ENCODE measurements around the gene MTR.

Gene MTR

DNA sequence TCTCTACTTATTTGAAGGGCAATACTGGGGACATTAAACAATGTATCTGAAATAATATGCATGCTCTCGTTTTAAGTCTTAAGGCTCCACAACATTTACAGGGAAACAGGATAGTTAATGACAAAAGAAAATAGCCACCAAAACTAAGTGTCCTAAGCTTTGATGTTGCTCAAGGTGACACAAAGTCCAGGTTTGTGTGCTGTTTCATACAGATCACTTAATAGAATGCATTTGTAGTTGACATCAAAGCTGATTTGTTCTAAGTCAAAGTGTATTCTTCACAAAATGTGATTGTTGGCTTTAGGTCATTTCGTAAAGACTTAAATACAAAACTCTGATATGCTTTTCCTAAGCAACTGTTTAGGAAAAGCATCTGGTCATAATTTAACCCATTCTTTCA, 37.5 kb upstream of the MTR start:
- H3K4me3 ChIP-seq (ENCODE audit: low read length in 2 of 2) = no peak overlapping the region
- no peaks in the 10 kb centered on the region for H3K27me3 ChIP-seq (ENCODE audit: control insufficient read depth in 2 of 2, insufficient read depth in 2 of 2, low read length in 2 of 2)
- H3K9me3 ChIP-seq (ENCODE audit: control insufficient read depth in 2 of 2, low read length in 2 of 2) = no peaks in the 10 kb centered on the region
- H3K4me1 ChIP-seq (ENCODE audit: control insufficient read depth in 2 of 2, insufficient read depth in 2 of 2, low read length in 2 of 2) = no peaks in the 10 kb centered on the region
- H3K9ac ChIP-seq (ENCODE audit: low read depth in 1 of 2, low read length in 2 of 2) = no peak overlapping the region
- no peak overlapping the region for H3K27ac ChIP-seq (ENCODE audit: low read depth in 2 of 2, low read length in 2 of 2)
- no peaks in the 10 kb centered on the region for H3K36me3 ChIP-seq (ENCODE audit: control insufficient read depth in 2 of 2, insufficient read depth in 2 of 2, low read length in 2 of 2)

GRCh38 chr1:236759252-236759859, 35.7 kb upstream of the MTR start:
- no peak overlapping the region for H3K27ac ChIP-seq (ENCODE audit: low read depth in 2 of 2, low read length in 2 of 2)
- no peaks in the 10 kb centered on the region for H3K36me3 ChIP-seq (ENCODE audit: control insufficient read depth in 2 of 2, insufficient read depth in 2 of 2, low read length in 2 of 2)

DNA sequence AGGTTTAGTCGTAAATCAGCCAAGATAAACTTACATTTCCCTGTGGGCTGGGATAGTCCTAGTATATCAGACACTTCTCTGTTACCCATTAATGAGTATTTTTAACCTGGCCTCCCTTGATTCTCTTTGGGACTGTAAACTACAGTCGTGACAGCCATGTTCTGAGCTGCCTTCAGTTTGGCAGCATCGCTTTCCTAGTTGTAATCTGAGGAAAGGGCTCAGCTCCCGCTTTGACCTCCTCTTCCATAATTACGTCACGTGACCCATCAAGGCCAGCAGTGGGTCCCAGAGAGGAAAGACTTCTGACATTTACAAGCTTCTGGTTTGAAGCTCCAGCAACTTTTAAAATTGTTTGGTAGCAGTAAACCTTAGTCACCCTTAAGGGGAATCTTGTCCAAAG, 34.6 kb upstream of the MTR start:
- Histone ChIP-seq H3K27me3 (ENCODE audit: control insufficient read depth in 2 of 2, insufficient read depth in 2 of 2, low read length in 2 of 2) (no peaks in the 10 kb centered on the region), H3K9ac (ENCODE audit: low read depth in 1 of 2, low read length in 2 of 2) (no peak overlapping the region), H3K36me3 (ENCODE audit: control insufficient read depth in 2 of 2, insufficient read depth in 2 of 2, low read length in 2 of 2) (no peaks in the 10 kb centered on the region), H3K4me1 (ENCODE audit: control insufficient read depth in 2 of 2, insufficient read depth in 2 of 2, low read length in 2 of 2) (no peaks in the 10 kb centered on the region), H3K9me3 (ENCODE audit: control insufficient read depth in 2 of 2, low read length in 2 of 2) (no peaks in the 10 kb centered on the region), H3K4me3 (ENCODE audit: low read length in 2 of 2) (no peak overlapping the region), H3K27ac (ENCODE audit: low read depth in 2 of 2, low read length in 2 of 2) (no peak overlapping the region)

More at GRCh38 chr1:236759252-236759859, 35.7 kb upstream of the MTR start:
- Histone ChIP-seq H3K9ac (ENCODE audit: low read depth in 1 of 2, low read length in 2 of 2) (no peak overlapping the region), H3K4me1 (ENCODE audit: control insufficient read depth in 2 of 2, insufficient read depth in 2 of 2, low read length in 2 of 2) (no peaks in the 10 kb centered on the region), H3K4me3 (ENCODE audit: low read length in 2 of 2) (no peak overlapping the region), H3K27me3 (ENCODE audit: control insufficient read depth in 2 of 2, insufficient read depth in 2 of 2, low read length in 2 of 2) (no peaks in the 10 kb centered on the region), H3K9me3 (ENCODE audit: control insufficient read depth in 2 of 2, low read length in 2 of 2) (no peaks in the 10 kb centered on the region)

GRCh38 chr1:236760986-236761385, 34.1 kb upstream of the MTR start:
- Histone ChIP-seq H3K4me1 (ENCODE audit: control insufficient read depth in 2 of 2, insufficient read depth in 2 of 2, low read length in 2 of 2) (no peaks in the 10 kb centered on the region), H3K9me3 (ENCODE audit: control insufficient read depth in 2 of 2, low read length in 2 of 2) (no peaks in the 10 kb centered on the region), H3K27ac (ENCODE audit: low read depth in 2 of 2, low read length in 2 of 2) (no peak overlapping the region), H3K27me3 (ENCODE audit: control insufficient read depth in 2 of 2, insufficient read depth in 2 of 2, low read length in 2 of 2) (peaks cover 0 to 3% of the 10 kb centered on the region in 2 donors), H3K36me3 (ENCODE audit: control insufficient read depth in 2 of 2, insufficient read depth in 2 of 2, low read length in 2 of 2) (no peaks in the 10 kb centered on the region), H3K4me3 (ENCODE audit: low read length in 2 of 2) (no peak overlapping the region), H3K9ac (ENCODE audit: low read depth in 1 of 2, low read length in 2 of 2) (no peak overlapping the region)

DNA sequence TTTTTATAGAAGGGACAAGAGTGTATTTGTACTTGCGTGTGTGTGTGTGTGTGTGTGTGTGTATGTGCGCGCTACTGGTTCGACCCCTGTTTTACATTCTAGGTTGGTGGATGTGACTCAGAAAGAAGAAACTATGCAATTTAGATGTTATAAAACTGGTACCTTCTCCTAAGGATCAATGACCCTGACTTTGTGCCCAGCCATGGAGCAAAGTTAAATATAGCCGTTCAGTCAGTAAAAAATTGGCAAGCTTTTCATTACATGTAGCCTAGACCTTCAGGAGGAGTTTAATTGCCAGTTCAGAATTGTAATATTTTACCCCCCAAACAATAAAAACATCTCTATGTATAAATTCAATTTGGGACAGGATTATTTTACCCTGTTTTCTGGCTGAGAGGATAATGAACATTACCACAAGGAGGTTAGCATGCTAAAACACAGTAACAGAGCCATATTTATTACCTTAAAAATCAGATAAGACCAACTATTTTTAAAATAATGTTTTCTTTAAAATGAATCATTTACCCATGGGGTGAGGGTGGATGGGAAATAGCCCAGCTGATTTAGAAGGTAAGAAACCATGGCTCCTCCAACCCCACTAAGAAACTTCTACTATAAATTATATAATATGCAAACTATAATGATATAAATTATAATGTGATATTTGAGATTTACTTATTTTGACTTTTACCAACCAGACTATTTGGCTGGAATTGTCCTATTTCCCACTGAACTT, 33.5 kb upstream of the MTR start:
- Histone ChIP-seq H3K27ac (ENCODE audit: low read depth in 2 of 2, low read length in 2 of 2) (no peak overlapping the region), H3K9ac (ENCODE audit: low read depth in 1 of 2, low read length in 2 of 2) (no peak overlapping the region), H3K9me3 (ENCODE audit: control insufficient read depth in 2 of 2, low read length in 2 of 2) (no peaks in the 10 kb centered on the region), H3K4me1 (ENCODE audit: control insufficient read depth in 2 of 2, insufficient read depth in 2 of 2, low read length in 2 of 2) (no peaks in the 10 kb centered on the region), H3K27me3 (ENCODE audit: control insufficient read depth in 2 of 2, insufficient read depth in 2 of 2, low read length in 2 of 2) (peaks cover 0 to 3% of the 10 kb centered on the region in 2 donors), H3K4me3 (ENCODE audit: low read length in 2 of 2) (no peak overlapping the region), H3K36me3 (ENCODE audit: control insufficient read depth in 2 of 2, insufficient read depth in 2 of 2, low read length in 2 of 2) (no peaks in the 10 kb centered on the region)

- H3K36me3 ChIP-seq (ENCODE audit: control insufficient read depth in 2 of 2, insufficient read depth in 2 of 2, low read length in 2 of 2) = no peaks in the 10 kb centered on the region
- no peak overlapping the region for H3K4me3 ChIP-seq (ENCODE audit: low read length in 2 of 2)
- no peak overlapping the region for H3K9ac ChIP-seq (ENCODE audit: low read depth in 1 of 2, low read length in 2 of 2)
- no peaks in the 10 kb centered on the region for H3K9me3 ChIP-seq (ENCODE audit: control insufficient read depth in 2 of 2, low read length in 2 of 2)
- H3K4me1 ChIP-seq (ENCODE audit: control insufficient read depth in 2 of 2, insufficient read depth in 2 of 2, low read length in 2 of 2) = no peaks in the 10 kb centered on the region
- peaks cover 3 to 5% of the 10 kb centered on the region in 2 donors for H3K27me3 ChIP-seq (ENCODE audit: control insufficient read depth in 2 of 2, insufficient read depth in 2 of 2, low read length in 2 of 2)
- no peak overlapping the region for H3K27ac ChIP-seq (ENCODE audit: low read depth in 2 of 2, low read length in 2 of 2)
These were observed 32.7 kb upstream of the MTR start for GRCh38 chr1:236762410-236762809.

- H3K4me1 ChIP-seq (ENCODE audit: control insufficient read depth in 2 of 2, insufficient read depth in 2 of 2, low read length in 2 of 2) = no peaks in the 10 kb centered on the region
- no peaks in the 10 kb centered on the region for H3K36me3 ChIP-seq (ENCODE audit: control insufficient read depth in 2 of 2, insufficient read depth in 2 of 2, low read length in 2 of 2)
- H3K9ac ChIP-seq (ENCODE audit: low read depth in 1 of 2, low read length in 2 of 2) = no peak overlapping the region
- H3K27ac ChIP-seq (ENCODE audit: low read depth in 2 of 2, low read length in 2 of 2) = no peak overlapping the region
- H3K27me3 ChIP-seq (ENCODE audit: control insufficient read depth in 2 of 2, insufficient read depth in 2 of 2, low read length in 2 of 2) = peaks cover 3 to 7% of the 10 kb centered on the region in 2 donors
- no peaks in the 10 kb centered on the region for H3K9me3 ChIP-seq (ENCODE audit: control insufficient read depth in 2 of 2, low read length in 2 of 2)
- H3K4me3 ChIP-seq (ENCODE audit: low read length in 2 of 2) = no peak overlapping the region
These were observed 29.3 kb upstream of the MTR start for GRCh38 chr1:236765831-236766230.

DNA sequence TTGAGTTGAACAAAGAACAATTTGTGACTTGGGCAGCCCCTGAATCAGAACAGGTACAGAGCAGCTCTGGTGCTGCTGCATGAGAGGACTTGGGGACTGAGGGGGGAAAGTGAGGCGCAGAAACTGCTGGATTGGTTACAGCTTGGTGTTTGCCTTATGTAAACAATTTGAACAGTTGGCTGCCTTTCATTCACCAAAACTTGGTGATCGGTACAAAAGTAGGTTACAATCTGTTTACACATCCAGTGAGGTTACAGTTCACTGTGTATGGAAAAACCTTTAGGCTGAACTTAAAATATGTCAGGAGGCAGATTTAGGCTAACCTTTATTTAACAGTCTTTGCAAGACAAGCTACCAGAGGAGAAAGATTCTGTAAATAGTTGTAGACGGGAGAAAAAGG, 28.6 kb upstream of the MTR start:
- H3K4me3 ChIP-seq (ENCODE audit: low read length in 2 of 2) = no peak overlapping the region
- no peak overlapping the region for H3K9ac ChIP-seq (ENCODE audit: low read depth in 1 of 2, low read length in 2 of 2)

GRCh38 chr1:236767276-236767675, 27.8 kb upstream of the MTR start:
- Histone ChIP-seq H3K9me3 (ENCODE audit: control insufficient read depth in 2 of 2, low read length in 2 of 2) (no peaks in the 10 kb centered on the region), H3K4me3 (ENCODE audit: low read length in 2 of 2) (no peak overlapping the region), H3K27ac (ENCODE audit: low read depth in 2 of 2, low read length in 2 of 2) (no peak overlapping the region), H3K27me3 (ENCODE audit: control insufficient read depth in 2 of 2, insufficient read depth in 2 of 2, low read length in 2 of 2) (peaks cover 3 to 10% of the 10 kb centered on the region in 2 donors), H3K36me3 (ENCODE audit: control insufficient read depth in 2 of 2, insufficient read depth in 2 of 2, low read length in 2 of 2) (no peaks in the 10 kb centered on the region), H3K9ac (ENCODE audit: low read depth in 1 of 2, low read length in 2 of 2) (no peak overlapping the region), H3K4me1 (ENCODE audit: control insufficient read depth in 2 of 2, insufficient read depth in 2 of 2, low read length in 2 of 2) (no peaks in the 10 kb centered on the region)

More for the DNA sequence above, 28.6 kb upstream of the MTR start:
- no peaks in the 10 kb centered on the region for H3K4me1 ChIP-seq (ENCODE audit: control insufficient read depth in 2 of 2, insufficient read depth in 2 of 2, low read length in 2 of 2)
- no peaks in the 10 kb centered on the region for H3K36me3 ChIP-seq (ENCODE audit: control insufficient read depth in 2 of 2, insufficient read depth in 2 of 2, low read length in 2 of 2)
- no peaks in the 10 kb centered on the region for H3K9me3 ChIP-seq (ENCODE audit: control insufficient read depth in 2 of 2, low read length in 2 of 2)
- no peak overlapping the region for H3K27ac ChIP-seq (ENCODE audit: low read depth in 2 of 2, low read length in 2 of 2)
- H3K27me3 ChIP-seq (ENCODE audit: control insufficient read depth in 2 of 2, insufficient read depth in 2 of 2, low read length in 2 of 2) = peaks cover 3 to 10% of the 10 kb centered on the region in 2 donors

GRCh38 chr1:236768601-236769000, 26.5 kb upstream of the MTR start:
- Histone ChIP-seq H3K4me3 (ENCODE audit: low read length in 2 of 2) (no peak overlapping the region), H3K36me3 (ENCODE audit: control insufficient read depth in 2 of 2, insufficient read depth in 2 of 2, low read length in 2 of 2) (no peaks in the 10 kb centered on the region), H3K9me3 (ENCODE audit: control insufficient read depth in 2 of 2, low read length in 2 of 2) (no peaks in the 10 kb centered on the region), H3K27ac (ENCODE audit: low read depth in 2 of 2, low read length in 2 of 2) (no peak overlapping the region), H3K27me3 (ENCODE audit: control insufficient read depth in 2 of 2, insufficient read depth in 2 of 2, low read length in 2 of 2) (peaks cover 3 to 10% of the 10 kb centered on the region in 2 donors), H3K4me1 (ENCODE audit: control insufficient read depth in 2 of 2, insufficient read depth in 2 of 2, low read length in 2 of 2) (no peaks in the 10 kb centered on the region), H3K9ac (ENCODE audit: low read depth in 1 of 2, low read length in 2 of 2) (no peak overlapping the region)
